Effector memory CD4-positive, alpha-beta T cell (primary cell): ENCODE data around the gene MAP4K4.

Experiments used
- DNase-seq, 3 donors: peaks; one replicate each; pipeline ENCODE4 v3.0.0-alpha.2; 2020
- H3K27ac ChIP-seq: 2 replicates; pipeline ENCODE4 v1.7.0; 2013; ENCODE audit warnings: mild to moderate bottlenecking, low read length, moderate library complexity; ENCODE audit not compliant: insufficient read depth, poor library complexity, severe bottlenecking
- H3K27me3 ChIP-seq: replicated peaks from 2 replicates; pipeline ENCODE4 v1.7.0; 2013; ENCODE audit warnings: mild to moderate bottlenecking, low read length; ENCODE audit not compliant: insufficient read depth, control insufficient read depth, poor library complexity, severe bottlenecking
- H3K36me3 ChIP-seq: 2 replicates; pipeline ENCODE4 v1.7.0; 2013; ENCODE audit warnings: mild to moderate bottlenecking, low read length, moderate library complexity; ENCODE audit not compliant: control insufficient read depth, insufficient read depth
- H3K4me1 ChIP-seq: 2 replicates; pipeline ENCODE4 v1.7.0; 2013; ENCODE audit warnings: low read length, mild to moderate bottlenecking; ENCODE audit not compliant: control insufficient read depth, insufficient read depth, poor library complexity, severe bottlenecking
- H3K4me3 ChIP-seq: 2 replicates; pipeline ENCODE4 v1.7.0; 2013; ENCODE audit warnings: low read length, low read depth, mild to moderate bottlenecking; ENCODE audit not compliant: insufficient read depth, poor library complexity, severe bottlenecking
- H3K9me3 ChIP-seq: 2 replicates; pipeline ENCODE4 v1.7.0; 2013; ENCODE audit warnings: mild to moderate bottlenecking, low read length, moderate library complexity; ENCODE audit not compliant: control insufficient read depth

MAP4K4 gene

DNA sequence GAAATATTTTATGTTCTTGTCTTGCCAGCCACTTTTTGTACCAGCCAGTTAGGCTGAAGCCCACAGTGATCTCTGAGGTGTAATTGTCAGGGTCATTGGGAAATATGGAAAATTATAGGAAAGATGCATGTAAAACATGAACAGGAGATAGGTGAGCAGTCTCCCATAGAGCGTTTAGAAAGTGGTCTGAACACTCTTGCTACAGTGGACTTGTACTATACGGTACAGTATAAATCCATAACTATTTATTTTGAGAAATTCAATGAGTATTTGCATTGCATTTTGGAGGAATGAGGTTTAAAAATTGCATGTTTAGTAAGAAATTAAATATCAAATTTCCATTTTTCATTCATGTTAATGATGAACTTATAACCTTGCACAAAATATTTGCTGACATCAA is 20.8 kb upstream of the MAP4K4 start:
- Histone ChIP-seq H3K27ac (no peak overlapping the region), H3K9me3 (no peaks in the 10 kb centered on the region), H3K4me3 (no peak overlapping the region), H3K4me1 (no peaks in the 10 kb centered on the region), H3K27me3 (no peaks in the 10 kb centered on the region), H3K36me3 (no peaks in the 10 kb centered on the region)
- DNase-seq: no peak

DNA sequence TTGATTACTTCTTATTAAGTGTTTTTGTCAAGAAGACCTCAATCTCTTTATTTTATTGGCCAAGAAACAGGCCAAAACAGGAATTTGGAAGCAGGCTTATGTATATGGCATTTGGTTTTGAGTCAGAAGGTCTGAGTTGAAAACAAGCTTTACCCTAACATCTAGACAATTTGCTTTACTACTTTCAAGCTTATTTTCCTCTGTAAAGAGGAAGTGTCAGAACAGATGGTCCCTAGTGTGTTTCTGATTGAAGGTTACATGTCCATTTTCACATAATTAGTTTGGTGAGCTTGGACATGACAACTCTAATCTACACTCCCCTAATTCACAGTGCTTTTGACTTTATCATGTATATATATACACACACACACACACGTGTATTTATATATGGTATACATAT is 19.8 kb upstream of the MAP4K4 start:
- Histone ChIP-seq H3K27me3 (no peaks in the 10 kb centered on the region), H3K9me3 (no peaks in the 10 kb centered on the region), H3K27ac (no peak overlapping the region), H3K4me1 (no peaks in the 10 kb centered on the region), H3K4me3 (no peak overlapping the region), H3K36me3 (no peaks in the 10 kb centered on the region)
- no peak for DNase-seq

DNA sequence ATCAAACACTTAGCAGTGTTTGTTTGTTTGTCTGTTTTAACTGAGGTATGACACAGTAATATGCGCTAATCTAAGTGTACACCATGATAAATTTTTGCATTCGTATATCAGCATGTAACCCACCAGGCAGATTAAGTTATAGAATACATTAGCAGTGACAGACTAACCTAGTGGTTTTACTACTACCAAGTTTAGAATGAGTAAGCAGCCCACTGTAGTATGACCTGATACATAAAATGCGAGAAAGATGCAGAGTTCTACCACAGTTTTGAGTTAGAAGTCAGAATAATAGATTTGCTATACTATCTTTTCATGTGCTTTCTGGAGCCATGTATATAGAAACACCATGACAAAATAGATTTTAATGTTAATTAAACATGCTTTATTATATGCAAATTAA is 19.1 kb upstream of the MAP4K4 start:
- no peak overlapping the region for H3K27ac ChIP-seq
- H3K4me3 ChIP-seq: no peak overlapping the region
- no peaks in the 10 kb centered on the region for H3K4me1 ChIP-seq
- no peaks in the 10 kb centered on the region for H3K9me3 ChIP-seq
- H3K27me3 ChIP-seq: no peaks in the 10 kb centered on the region
- no peak for DNase-seq
- no peaks in the 10 kb centered on the region for H3K36me3 ChIP-seq

DNA sequence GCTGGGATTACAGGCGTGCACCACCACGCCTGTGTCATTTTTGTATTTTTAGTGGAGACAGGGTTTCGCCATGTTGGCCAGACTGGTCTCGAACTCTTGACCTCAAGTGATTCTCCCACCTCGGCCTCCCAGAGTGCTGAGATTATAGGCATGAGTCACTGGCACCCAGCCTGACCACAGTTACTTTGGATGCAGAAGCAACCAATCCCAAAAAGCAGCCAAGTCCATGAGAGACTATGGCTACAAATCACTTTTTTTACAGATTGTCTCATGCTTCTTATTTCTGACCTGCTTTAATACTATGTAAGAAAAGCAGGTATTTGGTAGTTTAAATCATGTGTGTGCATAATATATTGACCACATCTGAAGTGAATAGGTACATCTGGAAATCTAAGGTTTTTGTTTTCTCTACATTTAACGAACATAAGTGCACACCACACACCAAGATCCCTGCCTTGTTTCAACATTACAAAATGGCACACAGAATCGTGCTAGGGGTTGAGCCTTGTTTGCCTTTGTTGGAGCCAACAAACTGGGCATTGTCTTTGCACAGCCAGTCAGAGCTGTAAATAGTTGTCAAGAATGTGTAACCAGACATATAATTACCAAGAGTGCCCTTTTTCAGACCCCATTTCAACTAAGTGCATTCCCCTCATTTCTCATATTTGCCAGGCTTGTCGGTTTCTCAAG is 18.3 kb upstream of the MAP4K4 start:
- Histone ChIP-seq H3K27ac (no peak overlapping the region), H3K4me1 (no peaks in the 10 kb centered on the region), H3K4me3 (no peak overlapping the region), H3K36me3 (no peaks in the 10 kb centered on the region), H3K9me3 (no peaks in the 10 kb centered on the region), H3K27me3 (no peaks in the 10 kb centered on the region)
- DNase-seq: no peak

DNA sequence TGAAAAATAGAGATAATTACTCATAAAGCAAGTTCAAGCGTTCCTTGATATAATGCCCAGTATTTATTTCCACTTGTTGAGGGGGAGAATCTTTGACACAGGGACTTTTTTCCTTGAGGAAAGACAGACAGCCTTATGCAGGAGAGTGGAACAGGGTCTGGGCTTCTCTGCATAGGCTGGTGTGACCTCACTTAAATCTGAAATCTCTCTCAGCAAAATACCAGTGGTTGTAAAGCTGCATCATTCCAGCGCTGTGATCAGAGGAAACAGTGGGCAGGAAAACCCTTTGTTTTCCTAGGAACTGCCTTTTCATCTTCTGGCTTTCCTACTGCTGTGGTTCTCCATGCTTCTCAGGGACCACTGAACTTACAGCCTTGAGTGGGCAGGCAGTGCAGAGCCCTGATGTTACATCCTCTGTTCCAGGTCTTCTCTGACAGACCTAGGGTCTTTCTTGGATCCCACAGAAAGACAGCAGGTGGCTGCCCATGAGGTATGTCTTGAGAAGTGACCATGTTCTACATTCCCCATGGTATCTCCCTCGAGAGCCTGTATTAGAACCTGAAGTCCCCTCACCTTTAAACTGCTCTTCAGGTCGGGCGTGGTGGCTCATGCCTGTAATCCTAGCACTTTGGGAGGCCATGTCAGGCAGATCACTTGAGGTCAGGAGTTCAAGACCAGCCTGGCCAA is 17.6 kb upstream of the MAP4K4 start:
- Histone ChIP-seq H3K27me3 (no peaks in the 10 kb centered on the region), H3K36me3 (no peaks in the 10 kb centered on the region), H3K4me3 (no peak overlapping the region), H3K4me1 (no peaks in the 10 kb centered on the region), H3K9me3 (no peaks in the 10 kb centered on the region), H3K27ac (no peak overlapping the region)
- DNase-seq: no peak

DNA sequence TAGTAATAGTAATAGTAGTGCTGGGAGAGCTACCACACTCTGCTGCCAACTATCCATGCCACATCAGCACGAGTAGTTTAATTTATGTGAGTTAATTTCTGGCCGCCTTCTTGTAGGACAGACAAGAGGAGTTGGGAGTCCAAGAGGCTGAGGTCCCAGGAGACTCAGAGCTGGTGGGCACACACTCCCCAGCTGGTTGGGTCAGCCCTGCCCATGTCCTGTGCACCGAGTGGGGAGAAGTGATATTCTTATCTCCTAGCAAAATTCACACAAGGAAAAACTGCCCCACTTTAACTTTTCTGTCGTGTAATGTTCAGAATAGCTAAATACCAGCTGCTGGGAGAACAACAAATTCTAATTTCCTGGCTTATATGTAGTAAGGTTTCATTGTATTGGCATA is 15.2 kb upstream of the MAP4K4 start:
- H3K27me3 ChIP-seq: no peaks in the 10 kb centered on the region
- no peaks in the 10 kb centered on the region for H3K36me3 ChIP-seq
- DNase-seq: no peak
- H3K4me1 ChIP-seq: no peaks in the 10 kb centered on the region
- no peaks in the 10 kb centered on the region for H3K9me3 ChIP-seq
- no peak overlapping the region for H3K27ac ChIP-seq
- H3K4me3 ChIP-seq: no peak overlapping the region

DNA sequence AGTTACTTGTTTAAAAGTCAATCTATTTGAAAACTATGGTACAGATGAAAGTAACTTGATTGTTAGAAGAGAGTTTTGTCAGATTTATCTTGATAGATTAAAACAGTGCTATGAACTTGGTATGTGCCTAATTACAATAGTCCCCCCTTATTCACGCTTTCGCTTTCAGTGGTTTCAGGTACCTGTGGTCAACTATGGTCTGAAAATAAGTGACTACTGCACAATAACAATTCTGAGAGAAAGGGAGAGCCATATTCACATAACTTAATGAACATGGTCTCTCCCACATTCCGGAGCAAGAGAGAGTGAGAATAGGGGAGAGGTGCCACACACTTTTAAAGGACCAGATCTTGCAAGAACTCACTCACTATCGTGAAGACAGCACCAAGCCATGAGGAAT is 13.2 kb upstream of the MAP4K4 start:
- Histone ChIP-seq H3K27ac (no peak overlapping the region), H3K36me3 (no peaks in the 10 kb centered on the region), H3K4me1 (no peaks in the 10 kb centered on the region), H3K27me3 (no peaks in the 10 kb centered on the region), H3K9me3 (no peaks in the 10 kb centered on the region), H3K4me3 (no peak overlapping the region)
- no peak for DNase-seq

DNA sequence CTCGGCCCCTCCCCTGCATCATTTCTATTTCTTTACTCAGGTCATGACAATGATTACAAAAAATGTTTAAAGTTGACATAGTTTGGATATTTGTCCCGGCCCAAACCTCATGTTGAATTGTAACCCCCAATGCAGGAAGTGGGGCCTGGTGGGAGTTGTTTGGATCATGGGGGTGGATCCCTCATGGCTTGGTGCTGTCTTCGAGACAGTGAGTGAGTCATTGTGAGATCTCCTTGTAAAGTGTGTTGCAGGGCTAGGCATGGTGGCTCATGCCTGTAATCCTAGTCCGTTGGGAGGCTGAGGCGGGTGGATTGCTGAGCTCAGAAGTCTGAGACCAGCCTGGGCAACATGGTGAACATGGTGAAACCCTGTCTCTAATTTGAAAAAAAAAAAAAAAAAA is 9.2 kb upstream of the MAP4K4 start:
- H3K36me3 ChIP-seq: no peaks in the 10 kb centered on the region
- no peak overlapping the region for H3K4me3 ChIP-seq
- H3K4me1 ChIP-seq: peaks cover 4% of the 10 kb centered on the region
- no peak overlapping the region for H3K27ac ChIP-seq
- H3K9me3 ChIP-seq: no peaks in the 10 kb centered on the region
- no peak for DNase-seq
- H3K27me3 ChIP-seq: no peaks in the 10 kb centered on the region

DNA sequence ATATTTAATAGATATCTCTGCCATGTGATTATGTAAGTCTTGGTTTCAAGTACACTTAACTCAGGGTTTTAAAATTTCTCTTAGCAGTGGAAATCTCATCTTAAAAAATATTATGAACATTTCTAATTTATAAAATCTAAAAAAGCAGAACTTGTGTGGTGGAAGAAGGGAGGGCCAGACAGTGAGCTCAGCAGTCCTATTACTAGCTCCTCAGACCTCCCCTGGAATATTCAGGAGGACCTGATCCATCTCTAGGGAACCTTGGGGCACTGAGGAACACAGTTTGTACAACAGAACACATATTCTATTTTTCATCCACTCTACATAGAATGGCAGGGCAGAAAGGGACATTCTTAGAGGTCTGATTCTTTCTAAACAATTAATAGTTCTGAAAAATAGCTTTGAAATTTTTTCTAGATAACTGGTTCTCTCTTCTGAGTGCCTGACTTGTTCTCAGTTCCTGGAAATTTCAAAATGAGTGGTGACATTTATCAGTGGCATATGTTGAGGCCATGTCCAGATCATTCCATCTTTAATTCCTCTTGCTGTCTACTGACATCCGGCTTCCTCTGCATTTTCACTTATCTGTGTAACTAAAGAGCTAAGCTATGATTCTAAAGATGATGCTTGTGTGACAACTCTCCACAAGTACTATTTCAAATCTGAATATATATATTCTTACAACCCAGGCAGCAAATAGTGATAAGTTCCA is 8.2 kb upstream of the MAP4K4 start:
- Histone ChIP-seq H3K36me3 (no peaks in the 10 kb centered on the region), H3K4me1 (peaks cover 4% of the 10 kb centered on the region), H3K27me3 (no peaks in the 10 kb centered on the region), H3K27ac (no peak overlapping the region), H3K4me3 (no peak overlapping the region), H3K9me3 (no peaks in the 10 kb centered on the region)
- no peak for DNase-seq

DNA sequence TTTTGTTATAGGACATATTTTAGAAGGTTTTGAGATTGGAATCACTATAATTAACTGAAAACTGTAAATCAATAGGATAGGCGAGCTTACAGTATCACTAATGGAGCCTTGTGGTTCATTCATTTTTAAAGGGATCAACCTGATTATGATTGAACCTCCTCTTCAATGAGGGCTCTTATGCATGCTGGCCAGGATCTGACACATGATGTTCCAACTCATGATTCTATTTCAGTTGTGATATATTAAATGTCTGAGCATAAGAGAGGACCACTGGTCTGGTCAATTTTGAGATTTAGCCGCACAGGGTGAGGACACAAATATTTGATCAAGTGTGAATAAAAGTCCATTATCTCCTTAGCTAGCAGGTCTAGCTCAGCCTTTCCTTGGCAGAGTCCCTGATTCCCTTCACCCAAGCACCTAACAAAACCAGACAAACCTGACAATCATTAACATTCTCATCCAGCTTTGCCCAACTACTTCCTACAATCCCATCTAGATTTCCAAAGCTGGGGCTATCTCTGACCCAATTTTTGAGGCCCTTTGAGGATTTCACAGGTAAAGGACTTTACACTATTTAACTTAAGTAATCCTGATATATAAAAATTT is 6.9 kb upstream of the MAP4K4 start:
- DNase-seq: no peak
- H3K9me3 ChIP-seq: no peaks in the 10 kb centered on the region
- peaks cover 4% of the 10 kb centered on the region for H3K4me1 ChIP-seq

More for the DNA sequence above, 6.9 kb upstream of the MAP4K4 start:
- Histone ChIP-seq H3K36me3 (no peaks in the 10 kb centered on the region), H3K4me3 (no peak overlapping the region), H3K27ac (no peak overlapping the region), H3K27me3 (no peaks in the 10 kb centered on the region)
